ENCODE results near the gene HIGD1B. TPM values are rescaled to one million over a fixed set of nuclear protein-coding genes. Genes with fewer than 3 reads are reported as not detected.

Gene HIGD1B
- total and polyA plus RNA-seq, 2 of the 13 experiments (the other 11 are each of a cell fraction or from before 2014, with no cell fraction given) = not detected

GRCh38 chr17:44862278-44862914, 14.7 kb downstream of the HIGD1B start (continued):
- TF ChIP-seq ZNF30 (CRISPR knock-in tag; IDR thresholded peaks at IDR 0.05) = no peak
- no peak for TF ChIP-seq ZBTB8A (CRISPR knock-in tag; IDR thresholded peaks at IDR 0.05; ENCODE audit: borderline replicate concordance, low read depth)
- TF ChIP-seq EP300 (IDR thresholded peaks at IDR 0.05; ENCODE audit: low read depth in 2 of 2, low read length in 2 of 2) = peak in 1 of 2 experiments; percentile 41; a peak in 1 of 4 replicates
- TF ChIP-seq EP300 (CRISPR knock-in tag; IDR thresholded peaks at IDR 0.05; ENCODE audit: borderline replicate concordance) = no peak
- no peak for TF ChIP-seq ZIK1 (CRISPR knock-in tag; IDR thresholded peaks at IDR 0.05; ENCODE audit: borderline replicate concordance, low read depth)
- no peak for TF ChIP-seq CCDC6 (CRISPR knock-in tag; IDR thresholded peaks at IDR 0.05)
- TF ChIP-seq, protein P1, sequence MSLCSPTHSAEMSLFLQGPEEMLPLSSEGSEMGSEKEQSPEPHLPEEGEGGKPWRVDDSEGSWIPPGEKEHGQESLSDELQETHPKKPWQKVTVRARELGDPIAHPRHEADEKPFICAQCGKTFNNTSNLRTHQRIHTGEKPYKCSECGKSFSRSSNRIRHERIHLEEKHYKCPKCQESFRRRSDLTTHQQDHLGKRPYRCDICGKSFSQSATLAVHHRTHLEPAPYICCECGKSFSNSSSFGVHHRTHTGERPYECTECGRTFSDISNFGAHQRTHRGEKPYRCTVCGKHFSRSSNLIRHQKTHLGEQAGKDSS (CRISPR knock-in tag; IDR thresholded peaks at IDR 0.05; ENCODE audit: borderline replicate concordance, low read depth) = no peak
- no peak for TF ChIP-seq HNRNPLL (IDR thresholded peaks at IDR 0.05; ENCODE audit: low read depth, low read length, poor library complexity, severe bottlenecking)
- no peak for TF ChIP-seq MXI1 (IDR thresholded peaks at IDR 0.05; ENCODE audit: borderline replicate concordance, low read depth, low read length)
- TF ChIP-seq ZFY (CRISPR knock-in tag; IDR thresholded peaks at IDR 0.05) = 0 out of 2 replicates have a peak, but pooled peaks have one; percentile 20
- no peak for TF ChIP-seq KDM5B (CRISPR knock-in tag; IDR thresholded peaks at IDR 0.05; ENCODE audit: borderline replicate concordance)
- no peak for TF ChIP-seq ATF7-NPFF (CRISPR knock-in tag; IDR thresholded peaks at IDR 0.05; ENCODE audit: low read depth)
- TF ChIP-seq ZNF136 (CRISPR knock-in tag; IDR thresholded peaks at IDR 0.05; ENCODE audit: low read depth) = no peak
- TF ChIP-seq, protein P2, sequence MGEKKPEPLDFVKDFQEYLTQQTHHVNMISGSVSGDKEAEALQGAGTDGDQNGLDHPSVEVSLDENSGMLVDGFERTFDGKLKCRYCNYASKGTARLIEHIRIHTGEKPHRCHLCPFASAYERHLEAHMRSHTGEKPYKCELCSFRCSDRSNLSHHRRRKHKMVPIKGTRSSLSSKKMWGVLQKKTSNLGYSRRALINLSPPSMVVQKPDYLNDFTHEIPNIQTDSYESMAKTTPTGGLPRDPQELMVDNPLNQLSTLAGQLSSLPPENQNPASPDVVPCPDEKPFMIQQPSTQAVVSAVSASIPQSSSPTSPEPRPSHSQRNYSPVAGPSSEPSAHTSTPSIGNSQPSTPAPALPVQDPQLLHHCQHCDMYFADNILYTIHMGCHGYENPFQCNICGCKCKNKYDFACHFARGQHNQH (CRISPR knock-in tag; IDR thresholded peaks at IDR 0.05) = no peak
- TF ChIP-seq ZNF503 (CRISPR knock-in tag; IDR thresholded peaks at IDR 0.05) = no peak
- no peak for TF ChIP-seq XBP1 (CRISPR knock-in tag; IDR thresholded peaks at IDR 0.05)
- TF ChIP-seq HNRNPL (IDR thresholded peaks at IDR 0.05; ENCODE audit: low read depth, low read length) = no peak
- TF ChIP-seq, protein P3, sequence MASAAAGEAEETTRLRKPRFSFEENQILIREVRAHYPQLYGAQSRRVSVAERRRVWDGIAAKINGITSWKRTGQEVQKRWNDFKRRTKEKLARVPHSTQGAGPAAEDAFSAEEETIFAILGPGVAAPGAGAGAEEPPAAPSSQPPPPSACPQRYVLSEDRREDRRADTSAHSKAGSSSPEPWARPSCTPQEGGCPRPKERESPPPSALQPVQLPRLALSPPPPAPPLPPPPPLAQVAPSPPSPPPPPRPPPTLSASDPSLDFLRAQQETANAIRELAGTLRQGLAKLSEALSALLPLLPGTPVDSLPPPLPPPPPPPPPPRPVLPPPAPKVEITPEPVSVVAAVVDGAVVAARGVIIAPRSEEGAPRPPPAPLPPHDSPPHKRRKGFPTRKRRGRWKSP (CRISPR knock-in tag; IDR thresholded peaks at IDR 0.05) = no peak
- TF ChIP-seq KAT2B (IDR thresholded peaks at IDR 0.05; ENCODE audit: borderline replicate concordance, low read depth, low read length) = no peak
- TF ChIP-seq, protein P4, sequence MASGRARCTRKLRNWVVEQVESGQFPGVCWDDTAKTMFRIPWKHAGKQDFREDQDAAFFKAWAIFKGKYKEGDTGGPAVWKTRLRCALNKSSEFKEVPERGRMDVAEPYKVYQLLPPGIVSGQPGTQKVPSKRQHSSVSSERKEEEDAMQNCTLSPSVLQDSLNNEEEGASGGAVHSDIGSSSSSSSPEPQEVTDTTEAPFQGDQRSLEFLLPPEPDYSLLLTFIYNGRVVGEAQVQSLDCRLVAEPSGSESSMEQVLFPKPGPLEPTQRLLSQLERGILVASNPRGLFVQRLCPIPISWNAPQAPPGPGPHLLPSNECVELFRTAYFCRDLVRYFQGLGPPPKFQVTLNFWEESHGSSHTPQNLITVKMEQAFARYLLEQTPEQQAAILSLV (CRISPR knock-in tag; IDR thresholded peaks at IDR 0.05; ENCODE audit: borderline replicate concordance) = no peak
- TF ChIP-seq EZH2 (conservative IDR thresholded peaks at IDR 0.05; ENCODE audit: low read depth, low read length) = no peak
- no peak; the same call in 1 of the 2 replicates for TF ChIP-seq ZNF556 (CRISPR knock-in tag; IDR thresholded peaks at IDR 0.05; ENCODE audit: borderline replicate concordance)

Measured in HepG2 (cell line).